Fibroblast of pulmonary artery (primary cell): Measurements from ENCODE around the gene PPP1R18.
"Not testable (repeated sequence)": the region's sequence is repeated elsewhere in the genome, so short reads cannot be mapped to it uniquely, and the experiment has no call there.

Experiments
- DNase-seq: peaks from one replicate; pipeline ENCODE4 v3.0.0-alpha.2; 2010; ENCODE audit warnings: low read depth
- H3K4me3 ChIP-seq: replicated peaks from 2 replicates; pipeline ENCODE4 v1.5.1; 2011; ENCODE audit warnings: low read depth, mild to moderate bottlenecking, control low read depth, low read length, moderate library complexity
- CTCF ChIP-seq: IDR thresholded peaks from 2 replicates; pipeline ENCODE4 v1.5.1; 2011; ENCODE audit warnings: mild to moderate bottlenecking, control low read depth, low read length, inconsistent platforms; ENCODE audit errors: missing control alignments

Gene PPP1R18

GRCh38 chr6:30726506-30727413, 40.3 kb upstream of the PPP1R18 start:
- DNase-seq: no peak
- no peak overlapping the region for H3K4me3 ChIP-seq
- no peak for TF ChIP-seq CTCF

- no peak overlapping the region for H3K4me3 ChIP-seq
- TF ChIP-seq CTCF: no peak
- DNase-seq: peak; percentile 38
Measured at GRCh38 chr6:30725713-30726505, 39.5 kb upstream of the PPP1R18 start.

- H3K4me3 ChIP-seq: no peak overlapping the region
- no peak for DNase-seq
- no peak for TF ChIP-seq CTCF
Measured at GRCh38 chr6:30724906-30725667, 38.6 kb upstream of the PPP1R18 start.

GRCh38 chr6:30723843-30724741, 37.6 kb upstream of the PPP1R18 start:
- DNase-seq, H3K4me3 ChIP-seq: not testable (repeated sequence)

- peak overlapping the region; percentile 88 for H3K4me3 ChIP-seq
- DNase-seq: not testable (repeated sequence)
Measured at GRCh38 chr6:30723159-30723842, 36.9 kb upstream of the PPP1R18 start.

GRCh38 chr6:30722280-30723112, 36.1 kb upstream of the PPP1R18 start:
- peak; percentile 88 for TF ChIP-seq CTCF
- peak overlapping the region; percentile 88 for H3K4me3 ChIP-seq
- DNase-seq: peak; percentile 84

- DNase-seq: peak; percentile 64
- peak overlapping the region; percentile 88 for H3K4me3 ChIP-seq
Measured at GRCh38 chr6:30722025-30722279, 35.5 kb upstream of the PPP1R18 start.
